ENCODE measurements around the gene MTURN.

- TF ChIP-seq CTCF (IDR thresholded peaks at IDR 0.05; ENCODE audit: insufficient read depth, low read length, poor library complexity, severe bottlenecking) (no peak), EZH2phosphoT487 (conservative IDR thresholded peaks at IDR 0.05; ENCODE audit: low read length) (no peak)
Observed at GRCh38 chr7:30200591-30200990, 65.8 kb downstream of the MTURN start.
